Neural progenitor cell (in vitro differentiated cells): ENCODE measurements around the gene MYBPC1. TPM values are rescaled to one million over a fixed set of nuclear protein-coding genes. Genes with fewer than 3 reads are reported as not detected.

Experiments
- DNase-seq: peaks from one replicate; pipeline ENCODE4 v3.0.0-alpha.2; 2016; ENCODE audit warnings: low spot score
- H2AFZ ChIP-seq: fragments of 200-600 bp; sonication (generic); replicated peaks from 2 replicates; pipeline ENCODE4 v1.6.1; 2016; ENCODE audit warnings: antibody characterized with exemption
- H3F3A ChIP-seq: fragments of 200-600 bp; sonication (generic); 2 replicates; pipeline ENCODE4 v1.6.1; 2016; ENCODE audit warnings: antibody characterized with exemption, low read depth
- H3K27ac ChIP-seq: fragments of 200-600 bp; sonication (generic); 2 replicates; pipeline ENCODE4 v1.5.1; 2016; ENCODE audit warnings: mild to moderate bottlenecking
- H3K27me3 ChIP-seq: fragments of 200-600 bp; sonication (generic); 2 replicates; pipeline ENCODE4 v1.6.1; 2016; ENCODE audit warnings: mild to moderate bottlenecking, moderate library complexity
- H3K36me3 ChIP-seq: fragments of 200-600 bp; sonication (generic); 2 replicates; pipeline ENCODE4 v1.5.1; 2016
- H3K4me1 ChIP-seq: fragments of 200-600 bp; sonication (generic); 2 replicates; pipeline ENCODE4 v1.6.1; 2016; ENCODE audit warnings: mixed run types
- H3K4me2 ChIP-seq: fragments of 200-600 bp; sonication (generic); 2 replicates; pipeline ENCODE4 v1.6.1; 2016
- H3K4me3 ChIP-seq: fragments of 200-600 bp; sonication (generic); 2 replicates; pipeline ENCODE4 v1.5.1; 2016
- H3K79me2 ChIP-seq: fragments of 200-600 bp; sonication (generic); 2 replicates; pipeline ENCODE4 v1.6.1; 2016; ENCODE audit warnings: low read depth
- H3K9ac ChIP-seq: fragments of 200-600 bp; sonication (generic); 2 replicates; pipeline ENCODE4 v1.6.1; 2016
- H3K9me3 ChIP-seq: fragments of 200-600 bp; sonication (generic); 2 replicates; pipeline ENCODE4 v1.5.1; 2016; ENCODE audit warnings: low read depth
- H4K20me1 ChIP-seq: fragments of 200-600 bp; sonication (generic); 2 replicates; pipeline ENCODE4 v1.6.1; 2016; ENCODE audit warnings: low read depth
- H3K27ac Mint-ChIP-seq: 3 replicates; pipeline ENCODE4 v1.8.0; 2021; ENCODE audit warnings: mixed read lengths
- H3K27me3 Mint-ChIP-seq: 2 replicates; pipeline ENCODE4 v1.8.0; 2022; ENCODE audit warnings: low read depth, mild to moderate bottlenecking, inconsistent platforms, moderate library complexity, mixed read lengths; ENCODE audit not compliant: insufficient read depth
- H3K36me3 Mint-ChIP-seq: 3 replicates; pipeline ENCODE4 v1.8.0; 2021; ENCODE audit warnings: mixed read lengths
- H3K4me1 Mint-ChIP-seq: 3 replicates; pipeline ENCODE4 v1.8.0; 2021; ENCODE audit warnings: mixed read lengths
- H3K4me3 Mint-ChIP-seq: 3 replicates; pipeline ENCODE4 v1.8.0; 2021; ENCODE audit warnings: mild to moderate bottlenecking, moderate library complexity, mixed read lengths
- H3K9me3 Mint-ChIP-seq: 3 replicates; pipeline ENCODE4 v1.8.0; 2020; ENCODE audit warnings: mixed read lengths
- CTCF ChIP-seq: fragments of 200-600 bp; sonication (generic); IDR thresholded peaks from 2 replicates; pipeline ENCODE4 v1.5.1; 2017; ENCODE audit warnings: antibody characterized with exemption, mild to moderate bottlenecking
- EZH2 ChIP-seq: fragments of 200-600 bp; sonication (generic); IDR thresholded peaks from 2 replicates; pipeline ENCODE4 v1.6.1; 2017; ENCODE audit warnings: antibody characterized with exemption, mild to moderate bottlenecking, moderate library complexity
- EZH2phosphoT487 ChIP-seq: fragments of 200-600 bp; sonication (generic); IDR thresholded peaks from 2 replicates; pipeline ENCODE4 v1.6.1; 2017; ENCODE audit warnings: antibody characterized with exemption
- total RNA-seq: library from RNA; depleted of rRNA; stranded (reverse); fragments of >200 nt; gene quantifications from 2 replicates; pipeline ENCODE4 v1.2.3, GENCODE V29; 2015; ENCODE audit warnings: low replicate concordance

MYBPC1 gene
- total RNA-seq, 1 donor from 2014 or later: not detected

GRCh38 chr12:101696251-101697196, 101.8 kb downstream of the MYBPC1 start:
- no peak for DNase-seq
- H2AFZ ChIP-seq: peak overlapping the region; percentile 89

GRCh38 chr12:101697197-101697929, 102.6 kb downstream of the MYBPC1 start, which contains the start of gene CHPT1:
Gene CHPT1, plus strand, starts transcription at chr12:101697640. Its CDS starts 222 bp downstream, at chr12:101697862.
- no peak within 1 kb of the TSS for H3K27ac ChIP-seq
- no peak for TF ChIP-seq EZH2
- no peak for TF ChIP-seq CTCF
- TF ChIP-seq EZH2phosphoT487: no peak
- Mint-ChIP-seq H3K9me3 (no peaks in the 10 kb centered on the region), H3K4me3 (peak within 1 kb of the TSS; percentile 94), H3K27ac (peak within 1 kb of the TSS; percentile 53), H3K4me1 (peaks cover 16% of the 10 kb centered on the region), H3K27me3 (peaks cover 10% of the 10 kb centered on the region), H3K36me3 (no peaks in the 10 kb centered on the region)
- no peaks in the 10 kb centered on the region for H3F3A ChIP-seq
- H3K36me3 ChIP-seq: no peaks in the 10 kb centered on the region
- peak; percentile 87 for DNase-seq
- peak within 1 kb of the TSS; percentile 83 for H3K4me3 ChIP-seq
- H2AFZ ChIP-seq: peak within 1 kb of the TSS; percentile 93
- peak within 1 kb of the TSS; percentile 97 for H3K4me2 ChIP-seq
- no peaks in the 10 kb centered on the region for H3K4me1 ChIP-seq
- H3K9ac ChIP-seq: peak within 1 kb of the TSS; percentile 39
- peaks cover 3% of the 10 kb centered on the region for H4K20me1 ChIP-seq
- H3K79me2 ChIP-seq: no peaks in the 10 kb centered on the region
- peaks cover 42% of the 10 kb centered on the region for H3K27me3 ChIP-seq
- H3K9me3 ChIP-seq: no peaks in the 10 kb centered on the region

More at GRCh38 chr12:101696251-101697196, 101.8 kb downstream of the MYBPC1 start:
- TF ChIP-seq CTCF (no peak), EZH2 (peak; percentile 31), EZH2phosphoT487 (no peak)
- no peaks in the 10 kb centered on the region for H3K36me3 ChIP-seq
- H3K9me3 ChIP-seq: no peaks in the 10 kb centered on the region
- peaks cover 42% of the 10 kb centered on the region for H3K27me3 ChIP-seq
- Mint-ChIP-seq H3K36me3 (no peaks in the 10 kb centered on the region), H3K27ac (peak overlapping the region; percentile 53), H3K9me3 (no peaks in the 10 kb centered on the region), H3K27me3 (peaks cover 10% of the 10 kb centered on the region), H3K4me3 (peak overlapping the region; percentile 92), H3K4me1 (peaks cover 16% of the 10 kb centered on the region)
- H3K9ac ChIP-seq: no peak overlapping the region
- peak overlapping the region; percentile 97 for H3K4me2 ChIP-seq
- H4K20me1 ChIP-seq: no peaks in the 10 kb centered on the region
- no peaks in the 10 kb centered on the region for H3K79me2 ChIP-seq
- no peaks in the 10 kb centered on the region for H3K4me1 ChIP-seq
- H3K27ac ChIP-seq: no peak overlapping the region
- H3F3A ChIP-seq: no peaks in the 10 kb centered on the region
- peak overlapping the region; percentile 83 for H3K4me3 ChIP-seq

- H2AFZ ChIP-seq: peak overlapping the region; percentile 93
- H3K27ac Mint-ChIP-seq: peak overlapping the region; percentile 52
- peaks cover 3% of the 10 kb centered on the region for H4K20me1 ChIP-seq
- peak overlapping the region; percentile 83 for H3K4me3 ChIP-seq
- H3K9ac ChIP-seq: peak overlapping the region; percentile 39
- no peaks in the 10 kb centered on the region for H3K9me3 ChIP-seq
- no peaks in the 10 kb centered on the region for H3K9me3 Mint-ChIP-seq
- DNase-seq: no peak
- peaks cover 16% of the 10 kb centered on the region for H3K4me1 Mint-ChIP-seq
- H3K4me1 ChIP-seq: no peaks in the 10 kb centered on the region
- no peaks in the 10 kb centered on the region for H3K36me3 Mint-ChIP-seq
- H3K4me3 Mint-ChIP-seq: peak overlapping the region; percentile 94
- H3K36me3 ChIP-seq: no peaks in the 10 kb centered on the region
- no peak overlapping the region for H3K27ac ChIP-seq
- H3K4me2 ChIP-seq: peak overlapping the region; percentile 97
- H3F3A ChIP-seq: no peaks in the 10 kb centered on the region
- peaks cover 12% of the 10 kb centered on the region for H3K27me3 Mint-ChIP-seq
- H3K79me2 ChIP-seq: no peaks in the 10 kb centered on the region
- TF ChIP-seq CTCF: no peak
- TF ChIP-seq EZH2: peak; percentile 58
- TF ChIP-seq EZH2phosphoT487: peak; percentile 6
- H3K27me3 ChIP-seq: peaks cover 42% of the 10 kb centered on the region
Measured at GRCh38 chr12:101697930-101698799, 103.4 kb downstream of the MYBPC1 start.
